Chondrocyte (in vitro differentiated cells): ENCODE data around the gene ABCC12. TPM values are rescaled to one million over a fixed set of nuclear protein-coding genes. Genes with fewer than 3 reads are reported as not detected.

Experiments
- DNase-seq: peaks from one replicate; pipeline ENCODE4 v3.0.0; 2021; ENCODE audit warnings: mixed read lengths, low spot score
- H3K27ac Mint-ChIP-seq: one replicate; pipeline ENCODE4 v1.8.0; 2021; ENCODE audit warnings: mild to moderate bottlenecking, moderate library complexity, mixed read lengths; ENCODE audit not compliant: unreplicated experiment
- H3K27me3 Mint-ChIP-seq: 2 replicates; pipeline ENCODE4 v1.8.0; 2021; ENCODE audit warnings: low read depth, mixed read lengths
- H3K36me3 Mint-ChIP-seq: 2 replicates; pipeline ENCODE4 v1.8.0; 2021; ENCODE audit warnings: low read depth, mixed read lengths
- H3K4me1 Mint-ChIP-seq: 2 replicates; pipeline ENCODE4 v1.8.0; 2021; ENCODE audit warnings: low read depth, mild to moderate bottlenecking, mixed read lengths
- H3K4me3 Mint-ChIP-seq: one replicate; pipeline ENCODE4 v1.8.0; 2021; ENCODE audit warnings: mild to moderate bottlenecking, moderate library complexity, mixed read lengths; ENCODE audit not compliant: unreplicated experiment
- H3K9me3 Mint-ChIP-seq: 2 replicates; pipeline ENCODE4 v1.8.0; 2021; ENCODE audit warnings: low read depth, mixed read lengths
- total RNA-seq: library from RNA; stranded (reverse); gene quantifications from 3 replicates; pipeline ENCODE4 v1.2.1, GENCODE V29; 2021
- TF ChIP-seq, protein P1 (sequence below): fragments of 200-600 bp; sonication (generic); IDR thresholded peaks from 2 replicates; pipeline ENCODE4 v1.5.0; 2021; ENCODE audit warnings: antibody characterized with exemption, mild to moderate bottlenecking, moderate library complexity

Gene ABCC12
- total RNA-seq, 1 donor from 2014 or later = not detected

DNA sequence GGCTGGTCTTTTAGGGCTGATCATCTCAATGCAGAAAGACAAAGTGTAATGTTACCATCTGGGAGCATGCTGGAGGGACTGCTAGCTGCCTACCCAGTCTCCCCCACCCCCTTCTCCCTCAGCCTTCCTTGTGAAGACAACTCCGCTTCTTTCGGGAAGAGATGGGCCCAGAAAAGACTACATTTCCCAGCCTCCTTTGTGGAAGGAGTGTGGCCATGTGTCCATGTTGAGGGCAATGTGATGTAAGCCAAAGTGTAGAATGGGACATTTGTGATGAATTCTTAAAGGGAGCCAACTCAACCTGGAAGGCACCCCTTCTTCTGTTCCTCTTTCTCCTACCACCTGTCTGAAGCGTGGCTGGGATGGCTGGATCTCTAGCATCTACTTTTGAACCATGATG, 16.3 kb downstream of the ABCC12 start:
- TF ChIP-seq, protein P1, sequence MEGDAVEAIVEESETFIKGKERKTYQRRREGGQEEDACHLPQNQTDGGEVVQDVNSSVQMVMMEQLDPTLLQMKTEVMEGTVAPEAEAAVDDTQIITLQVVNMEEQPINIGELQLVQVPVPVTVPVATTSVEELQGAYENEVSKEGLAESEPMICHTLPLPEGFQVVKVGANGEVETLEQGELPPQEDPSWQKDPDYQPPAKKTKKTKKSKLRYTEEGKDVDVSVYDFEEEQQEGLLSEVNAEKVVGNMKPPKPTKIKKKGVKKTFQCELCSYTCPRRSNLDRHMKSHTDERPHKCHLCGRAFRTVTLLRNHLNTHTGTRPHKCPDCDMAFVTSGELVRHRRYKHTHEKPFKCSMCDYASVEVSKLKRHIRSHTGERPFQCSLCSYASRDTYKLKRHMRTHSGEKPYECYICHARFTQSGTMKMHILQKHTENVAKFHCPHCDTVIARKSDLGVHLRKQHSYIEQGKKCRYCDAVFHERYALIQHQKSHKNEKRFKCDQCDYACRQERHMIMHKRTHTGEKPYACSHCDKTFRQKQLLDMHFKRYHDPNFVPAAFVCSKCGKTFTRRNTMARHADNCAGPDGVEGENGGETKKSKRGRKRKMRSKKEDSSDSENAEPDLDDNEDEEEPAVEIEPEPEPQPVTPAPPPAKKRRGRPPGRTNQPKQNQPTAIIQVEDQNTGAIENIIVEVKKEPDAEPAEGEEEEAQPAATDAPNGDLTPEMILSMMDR = no peak
- Mint-ChIP-seq H3K27ac (no peak overlapping the region), H3K27me3 (no peaks in the 10 kb centered on the region), H3K9me3 (no peaks in the 10 kb centered on the region), H3K36me3 (no peaks in the 10 kb centered on the region), H3K4me1 (no peaks in the 10 kb centered on the region), H3K4me3 (no peak overlapping the region)
- DNase-seq = no peak

DNA sequence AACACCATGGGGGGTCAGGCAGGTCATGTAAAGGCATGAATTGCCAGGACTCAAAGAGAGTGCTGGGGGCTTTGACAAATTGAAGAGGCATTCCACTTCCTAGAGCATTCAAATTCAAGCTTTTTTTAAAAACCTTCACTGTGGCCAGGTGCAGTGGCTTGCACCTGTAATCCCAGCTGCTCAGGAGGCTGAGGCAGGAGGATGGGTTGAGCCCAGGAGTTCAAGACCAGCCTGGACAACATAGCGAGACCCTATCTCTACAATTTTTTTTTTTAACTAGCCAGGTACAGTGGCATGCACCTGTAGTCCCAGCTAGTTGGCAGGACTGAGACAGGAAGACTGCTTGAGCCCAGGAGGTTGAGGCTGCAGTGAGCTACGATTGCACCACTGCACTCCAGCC, 17.2 kb downstream of the ABCC12 start:
- Mint-ChIP-seq H3K27ac (no peak overlapping the region), H3K4me1 (no peaks in the 10 kb centered on the region), H3K36me3 (no peaks in the 10 kb centered on the region), H3K4me3 (no peak overlapping the region), H3K9me3 (no peaks in the 10 kb centered on the region), H3K27me3 (no peaks in the 10 kb centered on the region)
- TF ChIP-seq, protein P1 = no peak
- DNase-seq = no peak

DNA sequence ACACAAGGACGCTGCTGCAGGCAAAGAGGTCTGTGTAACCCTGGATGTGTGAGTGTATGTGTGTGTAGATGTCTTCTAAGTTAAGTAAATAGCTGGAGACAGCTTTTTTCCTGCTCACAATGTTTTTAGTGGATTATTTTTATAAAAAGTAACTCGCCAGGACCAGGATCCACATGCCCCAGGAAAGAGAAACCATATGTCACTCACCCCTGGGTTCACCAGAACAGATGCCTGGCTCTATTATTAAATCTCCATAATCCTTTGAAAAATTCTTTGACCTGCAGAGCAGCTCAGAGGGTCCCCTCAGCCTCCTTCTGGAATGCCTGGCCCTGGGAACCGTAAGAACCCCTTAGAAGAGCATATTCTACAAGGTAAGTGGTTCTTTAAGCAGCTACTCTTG, 18.0 kb downstream of the ABCC12 start:
- no peak overlapping the region for H3K27ac Mint-ChIP-seq
- TF ChIP-seq, protein P1 = no peak
- no peaks in the 10 kb centered on the region for H3K36me3 Mint-ChIP-seq
- no peak for DNase-seq
- H3K4me1 Mint-ChIP-seq = no peaks in the 10 kb centered on the region
- H3K27me3 Mint-ChIP-seq = no peaks in the 10 kb centered on the region
- no peak overlapping the region for H3K4me3 Mint-ChIP-seq
- no peaks in the 10 kb centered on the region for H3K9me3 Mint-ChIP-seq

DNA sequence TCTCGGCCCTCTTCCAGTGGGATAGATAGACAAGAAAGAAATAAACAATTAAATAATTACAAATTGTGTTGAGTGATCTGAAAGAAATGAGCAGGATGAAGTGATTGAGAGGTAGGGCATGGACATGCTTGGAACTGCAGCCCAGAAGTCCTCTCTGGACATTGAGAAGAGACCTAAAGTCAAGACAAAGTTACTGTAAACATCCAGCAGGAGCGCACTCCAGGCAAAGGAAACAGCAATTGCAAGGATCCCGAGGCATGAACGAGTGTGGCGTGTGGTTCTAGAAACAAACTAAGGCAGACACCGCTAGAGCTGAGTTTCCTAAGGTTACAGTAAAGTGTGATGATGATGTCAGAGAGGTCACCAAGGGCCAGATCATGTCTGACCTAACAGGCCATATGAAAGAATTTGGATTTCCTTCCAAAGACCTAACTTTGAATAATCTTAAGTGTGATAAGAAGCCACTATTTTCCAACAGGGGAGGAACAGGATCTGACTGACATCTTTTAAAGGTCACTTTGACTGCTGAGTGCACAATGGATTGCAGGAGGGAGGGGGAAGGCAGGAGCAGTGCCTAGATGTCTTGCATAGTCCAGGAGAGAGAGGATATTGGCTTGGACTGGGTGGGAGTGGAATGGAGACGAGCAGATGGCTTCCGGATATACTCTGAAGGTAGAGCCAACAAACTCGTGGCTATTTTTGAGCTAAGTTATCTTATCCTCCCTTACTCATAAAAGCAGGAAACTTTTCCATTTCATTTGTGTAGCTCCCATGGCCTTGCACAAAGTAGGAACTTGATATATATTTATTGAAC, 19.0 kb downstream of the ABCC12 start:
- Mint-ChIP-seq H3K27ac (no peak overlapping the region), H3K9me3 (no peaks in the 10 kb centered on the region), H3K27me3 (no peaks in the 10 kb centered on the region), H3K4me3 (no peak overlapping the region), H3K36me3 (no peaks in the 10 kb centered on the region), H3K4me1 (peaks cover 9% of the 10 kb centered on the region)
- no peak for DNase-seq
- TF ChIP-seq, protein P1 = no peak

DNA sequence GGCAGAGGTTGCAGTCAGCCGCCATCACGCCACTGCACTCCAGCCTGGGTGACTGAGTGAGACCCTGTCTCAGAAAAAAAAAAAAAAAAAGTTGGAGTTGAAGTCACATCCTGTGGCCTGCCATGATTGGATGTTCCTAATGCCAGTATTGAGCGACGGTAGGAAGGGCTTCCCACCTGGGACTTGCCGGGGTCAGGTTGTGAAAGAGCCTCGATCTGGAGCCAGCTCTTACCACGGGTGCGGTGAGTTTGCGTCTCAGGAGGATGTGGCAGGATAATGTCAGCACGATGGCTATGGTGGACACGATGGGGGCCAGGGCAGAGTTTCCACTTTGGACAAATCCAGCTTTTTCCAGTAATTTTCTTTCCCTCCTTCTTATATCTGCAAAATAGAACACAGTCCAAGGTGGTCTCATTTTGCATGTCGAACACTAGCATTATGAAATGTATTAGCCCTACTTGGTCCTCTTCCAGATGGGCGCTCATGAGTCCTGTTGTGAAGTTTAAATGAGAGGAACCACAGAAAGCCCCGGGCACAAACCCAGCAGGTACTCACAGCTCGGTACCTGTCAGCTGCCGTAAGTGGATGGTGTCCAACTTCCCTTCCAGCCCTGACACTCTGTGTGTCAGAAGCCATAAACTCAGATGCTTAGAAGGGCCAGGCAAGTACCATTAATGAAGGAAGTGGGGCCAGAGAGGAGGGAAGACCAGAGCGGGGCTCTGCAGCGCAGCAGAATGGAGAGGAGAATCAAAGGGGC, 22.2 kb downstream of the ABCC12 start:
- Mint-ChIP-seq H3K9me3 (no peaks in the 10 kb centered on the region), H3K27me3 (no peaks in the 10 kb centered on the region), H3K27ac (no peak overlapping the region), H3K36me3 (no peaks in the 10 kb centered on the region), H3K4me3 (no peak overlapping the region), H3K4me1 (peaks cover 19% of the 10 kb centered on the region)
- no peak for DNase-seq
- TF ChIP-seq, protein P1 = no peak
